NCI-H146 treated with DMSO at 0.1 percent for 48 hours (cell line): ENCODE measurements around the gene BTD.
A peak's percentile ranks its signal among the peaks of the same experiment; 100 is the strongest.

Source experiments
- DNase-seq: peaks from one replicate; lab custom pipeline; 2025; ENCODE audit not compliant: unreplicated experiment; lab: John Stamatoyannopoulos, UW

Gene BTD

GRCh38 chr3:15601399-15602145, at the start of gene BTD, which contains the start of gene HACL1:
Gene BTD (plus strand): TSS chr3:15601745. CDS start chr3:15635440, 33,695 bp downstream.
Gene HACL1 (minus strand): TSS chr3:15601569. CDS start chr3:15601463, 106 bp downstream.
- DNase-seq, result no peak

GRCh38 chr3:15551902-15552301, 49.6 kb upstream of the BTD start:
- DNase-seq, result no peak

- DNase-seq, result no peak
Measured at GRCh38 chr3:15553749-15554148, 47.8 kb upstream of the BTD start.

- DNase-seq, result no peak
Measured at GRCh38 chr3:15556512-15556911, 45.0 kb upstream of the BTD start.

- DNase-seq, result peak; percentile 18
Measured at GRCh38 chr3:15557511-15557946, 44.0 kb upstream of the BTD start.

- DNase-seq, result no peak
Measured at GRCh38 chr3:15558581-15558980, 43.0 kb upstream of the BTD start.

- DNase-seq, result no peak
Measured at GRCh38 chr3:15562560-15562959, 39.0 kb upstream of the BTD start.

- DNase-seq, result no peak
Measured at GRCh38 chr3:15563190-15563589, 38.4 kb upstream of the BTD start.

- no peak for DNase-seq
Measured at GRCh38 chr3:15572138-15572537, 29.4 kb upstream of the BTD start.

- DNase-seq, result no peak
Measured at GRCh38 chr3:15575446-15575845, 26.1 kb upstream of the BTD start.

- DNase-seq, result no peak
Measured at GRCh38 chr3:15576475-15576874, 25.1 kb upstream of the BTD start.

GRCh38 chr3:15578289-15578867, 23.2 kb upstream of the BTD start:
- no peak for DNase-seq

GRCh38 chr3:15579051-15579450, 22.5 kb upstream of the BTD start:
- DNase-seq, result no peak

- no peak for DNase-seq
Measured at GRCh38 chr3:15581471-15582394, 19.8 kb upstream of the BTD start.

GRCh38 chr3:15585111-15585845, 16.3 kb upstream of the BTD start:
- DNase-seq, result no peak

GRCh38 chr3:15591242-15591641, 10.3 kb upstream of the BTD start:
- no peak for DNase-seq

GRCh38 chr3:15591928-15592327, 9.6 kb upstream of the BTD start:
- no peak for DNase-seq

- no peak for DNase-seq
Measured at GRCh38 chr3:15592968-15593367, 8.6 kb upstream of the BTD start.

GRCh38 chr3:15595955-15596354, 5.6 kb upstream of the BTD start:
- no peak for DNase-seq

GRCh38 chr3:15601046-15601398, 523 bp upstream of the BTD start:
- no peak for DNase-seq

- DNase-seq, result no peak
Measured at GRCh38 chr3:15602146-15602536, 596 bp downstream of the BTD start.
